Activated naive CD4-positive, alpha-beta T cell treated with anti-CD3 and anti-CD28 coated beads, Interleukin-2, amount 50 U/mL, for 24 hours (primary cell): Measurements from ENCODE around the gene CLDN18.

Source experiments
- H3K27ac Mint-ChIP-seq: one replicate; pipeline ENCODE4 v1.8.0; 2021; ENCODE audit warnings: mild to moderate bottlenecking, mixed read lengths
- H3K27me3 Mint-ChIP-seq: one replicate; pipeline ENCODE4 v1.8.0; 2021; ENCODE audit warnings: mixed read lengths
- H3K36me3 Mint-ChIP-seq: one replicate; pipeline ENCODE4 v1.8.0; 2021; ENCODE audit warnings: mixed read lengths
- H3K4me1 Mint-ChIP-seq: one replicate; pipeline ENCODE4 v1.8.0; 2021; ENCODE audit warnings: mixed read lengths
- H3K4me3 Mint-ChIP-seq: one replicate; pipeline ENCODE4 v1.8.0; 2021; ENCODE audit warnings: mild to moderate bottlenecking, mixed read lengths
- H3K9me3 Mint-ChIP-seq: one replicate; pipeline ENCODE4 v1.8.0; 2021; ENCODE audit warnings: mixed read lengths

CLDN18 gene

GRCh38 chr3:138010273-138010590 is 267 bp downstream of the CLDN18 start:
- Mint-ChIP-seq H3K4me3 (no peak overlapping the region), H3K36me3 (no peaks in the 10 kb centered on the region), H3K27ac (no peak overlapping the region), H3K4me1 (no peaks in the 10 kb centered on the region), H3K27me3 (no peaks in the 10 kb centered on the region), H3K9me3 (no peaks in the 10 kb centered on the region)

- H3K27me3 Mint-ChIP-seq: no peaks in the 10 kb centered on the region
- H3K9me3 Mint-ChIP-seq: no peaks in the 10 kb centered on the region
- no peak overlapping the region for H3K4me3 Mint-ChIP-seq
- H3K4me1 Mint-ChIP-seq: no peaks in the 10 kb centered on the region
- no peak overlapping the region for H3K27ac Mint-ChIP-seq
- no peaks in the 10 kb centered on the region for H3K36me3 Mint-ChIP-seq
Observed at GRCh38 chr3:138011722-138012121, 1.8 kb downstream of the CLDN18 start.

- Mint-ChIP-seq H3K9me3 (no peaks in the 10 kb centered on the region), H3K36me3 (no peaks in the 10 kb centered on the region), H3K4me3 (no peak overlapping the region), H3K27ac (no peak overlapping the region), H3K4me1 (no peaks in the 10 kb centered on the region), H3K27me3 (no peaks in the 10 kb centered on the region)
Observed at GRCh38 chr3:138012526-138012925, 2.6 kb downstream of the CLDN18 start.

- Mint-ChIP-seq H3K9me3 (no peaks in the 10 kb centered on the region), H3K4me3 (no peak overlapping the region), H3K27ac (no peak overlapping the region), H3K27me3 (peaks cover 1% of the 10 kb centered on the region), H3K4me1 (no peaks in the 10 kb centered on the region), H3K36me3 (no peaks in the 10 kb centered on the region)
Observed at GRCh38 chr3:138016065-138016464, 6.1 kb downstream of the CLDN18 start.

- peaks cover 1% of the 10 kb centered on the region for H3K27me3 Mint-ChIP-seq
- H3K4me1 Mint-ChIP-seq: no peaks in the 10 kb centered on the region
- no peaks in the 10 kb centered on the region for H3K36me3 Mint-ChIP-seq
- H3K27ac Mint-ChIP-seq: no peak overlapping the region
- H3K9me3 Mint-ChIP-seq: no peaks in the 10 kb centered on the region
- H3K4me3 Mint-ChIP-seq: no peak overlapping the region
Observed at GRCh38 chr3:138019281-138020069, 9.5 kb downstream of the CLDN18 start.

GRCh38 chr3:138023754-138024153 is 13.8 kb downstream of the CLDN18 start:
- Mint-ChIP-seq H3K9me3 (no peaks in the 10 kb centered on the region), H3K36me3 (no peaks in the 10 kb centered on the region), H3K4me3 (no peak overlapping the region), H3K27me3 (peaks cover 3% of the 10 kb centered on the region), H3K4me1 (no peaks in the 10 kb centered on the region), H3K27ac (no peak overlapping the region)

GRCh38 chr3:138025553-138025952 is 15.6 kb downstream of the CLDN18 start:
- Mint-ChIP-seq H3K4me1 (no peaks in the 10 kb centered on the region), H3K36me3 (no peaks in the 10 kb centered on the region), H3K27me3 (peaks cover 1% of the 10 kb centered on the region), H3K4me3 (no peak overlapping the region), H3K9me3 (no peaks in the 10 kb centered on the region), H3K27ac (no peak overlapping the region)

- H3K27ac Mint-ChIP-seq: no peak overlapping the region
- no peaks in the 10 kb centered on the region for H3K4me1 Mint-ChIP-seq
- H3K4me3 Mint-ChIP-seq: no peak overlapping the region
- H3K36me3 Mint-ChIP-seq: no peaks in the 10 kb centered on the region
- peaks cover 4% of the 10 kb centered on the region for H3K27me3 Mint-ChIP-seq
- H3K9me3 Mint-ChIP-seq: no peaks in the 10 kb centered on the region
Observed at GRCh38 chr3:138027821-138028220, 17.9 kb downstream of the CLDN18 start.

GRCh38 chr3:138030734-138031280 is 20.8 kb downstream of the CLDN18 start:
- H3K27me3 Mint-ChIP-seq: peaks cover 9% of the 10 kb centered on the region
- H3K4me3 Mint-ChIP-seq: no peak overlapping the region
- no peaks in the 10 kb centered on the region for H3K4me1 Mint-ChIP-seq
- no peaks in the 10 kb centered on the region for H3K36me3 Mint-ChIP-seq
- H3K27ac Mint-ChIP-seq: no peak overlapping the region
- no peaks in the 10 kb centered on the region for H3K9me3 Mint-ChIP-seq

- no peaks in the 10 kb centered on the region for H3K4me1 Mint-ChIP-seq
- no peak overlapping the region for H3K4me3 Mint-ChIP-seq
Observed at GRCh38 chr3:138031536-138031935, 21.6 kb downstream of the CLDN18 start.

GRCh38 chr3:138032567-138032966 is 22.6 kb downstream of the CLDN18 start:
- Mint-ChIP-seq H3K9me3 (no peaks in the 10 kb centered on the region), H3K36me3 (no peaks in the 10 kb centered on the region), H3K4me1 (no peaks in the 10 kb centered on the region), H3K27ac (no peak overlapping the region), H3K27me3 (peaks cover 14% of the 10 kb centered on the region), H3K4me3 (no peak overlapping the region)

More at GRCh38 chr3:138031536-138031935, 21.6 kb downstream of the CLDN18 start:
- H3K27me3 Mint-ChIP-seq: peaks cover 9% of the 10 kb centered on the region
- H3K36me3 Mint-ChIP-seq: no peaks in the 10 kb centered on the region
- no peak overlapping the region for H3K27ac Mint-ChIP-seq
- H3K9me3 Mint-ChIP-seq: no peaks in the 10 kb centered on the region

- H3K4me1 Mint-ChIP-seq: no peaks in the 10 kb centered on the region
- H3K9me3 Mint-ChIP-seq: no peaks in the 10 kb centered on the region
- peaks cover 20% of the 10 kb centered on the region for H3K27me3 Mint-ChIP-seq
- no peak overlapping the region for H3K27ac Mint-ChIP-seq
- no peak overlapping the region for H3K4me3 Mint-ChIP-seq
- H3K36me3 Mint-ChIP-seq: no peaks in the 10 kb centered on the region
Observed at GRCh38 chr3:138033202-138033691, 23.3 kb downstream of the CLDN18 start.

- no peaks in the 10 kb centered on the region for H3K36me3 Mint-ChIP-seq
- H3K4me1 Mint-ChIP-seq: no peaks in the 10 kb centered on the region
- H3K4me3 Mint-ChIP-seq: no peak overlapping the region
- H3K9me3 Mint-ChIP-seq: no peaks in the 10 kb centered on the region
- H3K27ac Mint-ChIP-seq: no peak overlapping the region
- H3K27me3 Mint-ChIP-seq: peaks cover 20% of the 10 kb centered on the region
Observed at GRCh38 chr3:138034918-138035317, 25.0 kb downstream of the CLDN18 start.

- no peaks in the 10 kb centered on the region for H3K9me3 Mint-ChIP-seq
- H3K4me1 Mint-ChIP-seq: no peaks in the 10 kb centered on the region
- no peak overlapping the region for H3K4me3 Mint-ChIP-seq
- no peak overlapping the region for H3K27ac Mint-ChIP-seq
- H3K27me3 Mint-ChIP-seq: peaks cover 18% of the 10 kb centered on the region
- H3K36me3 Mint-ChIP-seq: no peaks in the 10 kb centered on the region
Observed at GRCh38 chr3:138036572-138036971, 26.6 kb downstream of the CLDN18 start.

GRCh38 chr3:138038725-138039462 is 28.9 kb downstream of the CLDN18 start:
- no peaks in the 10 kb centered on the region for H3K36me3 Mint-ChIP-seq
- no peaks in the 10 kb centered on the region for H3K4me1 Mint-ChIP-seq
- no peak overlapping the region for H3K4me3 Mint-ChIP-seq
- no peaks in the 10 kb centered on the region for H3K9me3 Mint-ChIP-seq
- peaks cover 19% of the 10 kb centered on the region for H3K27me3 Mint-ChIP-seq
- H3K27ac Mint-ChIP-seq: no peak overlapping the region

GRCh38 chr3:138042043-138042442 is 32.1 kb downstream of the CLDN18 start:
- Mint-ChIP-seq H3K27me3 (peaks cover 15% of the 10 kb centered on the region), H3K36me3 (no peaks in the 10 kb centered on the region), H3K9me3 (no peaks in the 10 kb centered on the region), H3K4me1 (no peaks in the 10 kb centered on the region), H3K4me3 (no peak overlapping the region), H3K27ac (no peak overlapping the region)
